ENCODE measurements around the gene PCBP3.

The PCBP3 gene

GRCh38 chr21:45912611-45913417 is 269.3 kb downstream of the PCBP3 start:
- no peak overlapping the region for H3K27ac Mint-ChIP-seq
- H3K36me3 Mint-ChIP-seq (ENCODE audit: low read depth) = no peaks in the 10 kb centered on the region
- H3K27me3 Mint-ChIP-seq (ENCODE audit: low read depth) = no peaks in the 10 kb centered on the region
- no peaks in the 10 kb centered on the region for H3K4me1 Mint-ChIP-seq (ENCODE audit: low read depth)
- H3K4me3 Mint-ChIP-seq = no peak overlapping the region
- H3K9me3 Mint-ChIP-seq = no peaks in the 10 kb centered on the region

- Mint-ChIP-seq H3K9me3 (no peaks in the 10 kb centered on the region), H3K27me3 (ENCODE audit: low read depth) (no peaks in the 10 kb centered on the region), H3K36me3 (ENCODE audit: low read depth) (no peaks in the 10 kb centered on the region), H3K27ac (no peak overlapping the region), H3K4me3 (no peak overlapping the region), H3K4me1 (ENCODE audit: low read depth) (no peaks in the 10 kb centered on the region)
These were observed 269.9 kb downstream of the PCBP3 start for GRCh38 chr21:45913418-45913765.

- Mint-ChIP-seq H3K27me3 (ENCODE audit: low read depth) (no peaks in the 10 kb centered on the region), H3K4me1 (ENCODE audit: low read depth) (no peaks in the 10 kb centered on the region), H3K9me3 (no peaks in the 10 kb centered on the region), H3K4me3 (no peak overlapping the region), H3K27ac (no peak overlapping the region), H3K36me3 (ENCODE audit: low read depth) (no peaks in the 10 kb centered on the region)
These were observed 270.4 kb downstream of the PCBP3 start for GRCh38 chr21:45913886-45914285.

GRCh38 chr21:45914321-45914845 is 270.9 kb downstream of the PCBP3 start:
- Mint-ChIP-seq H3K9me3 (no peaks in the 10 kb centered on the region), H3K4me1 (ENCODE audit: low read depth) (no peaks in the 10 kb centered on the region), H3K27ac (no peak overlapping the region), H3K27me3 (ENCODE audit: low read depth) (no peaks in the 10 kb centered on the region), H3K36me3 (ENCODE audit: low read depth) (no peaks in the 10 kb centered on the region), H3K4me3 (no peak overlapping the region)

- H3K36me3 Mint-ChIP-seq (ENCODE audit: low read depth) = no peaks in the 10 kb centered on the region
- no peaks in the 10 kb centered on the region for H3K4me1 Mint-ChIP-seq (ENCODE audit: low read depth)
- H3K27ac Mint-ChIP-seq = no peak overlapping the region
- H3K27me3 Mint-ChIP-seq (ENCODE audit: low read depth) = no peaks in the 10 kb centered on the region
- no peak overlapping the region for H3K4me3 Mint-ChIP-seq
- no peaks in the 10 kb centered on the region for H3K9me3 Mint-ChIP-seq
These were observed 272.7 kb downstream of the PCBP3 start for GRCh38 chr21:45916011-45916840.

GRCh38 chr21:45917241-45917640 is 273.7 kb downstream of the PCBP3 start:
- H3K4me1 Mint-ChIP-seq (ENCODE audit: low read depth) = no peaks in the 10 kb centered on the region
- no peaks in the 10 kb centered on the region for H3K27me3 Mint-ChIP-seq (ENCODE audit: low read depth)
- no peaks in the 10 kb centered on the region for H3K9me3 Mint-ChIP-seq
- no peak overlapping the region for H3K4me3 Mint-ChIP-seq
- H3K27ac Mint-ChIP-seq = no peak overlapping the region
- H3K36me3 Mint-ChIP-seq (ENCODE audit: low read depth) = no peaks in the 10 kb centered on the region

GRCh38 chr21:45918011-45918410 is 274.5 kb downstream of the PCBP3 start:
- no peaks in the 10 kb centered on the region for H3K4me1 Mint-ChIP-seq (ENCODE audit: low read depth)
- no peaks in the 10 kb centered on the region for H3K36me3 Mint-ChIP-seq (ENCODE audit: low read depth)
- H3K9me3 Mint-ChIP-seq = no peaks in the 10 kb centered on the region
- no peaks in the 10 kb centered on the region for H3K27me3 Mint-ChIP-seq (ENCODE audit: low read depth)
- no peak overlapping the region for H3K4me3 Mint-ChIP-seq
- H3K27ac Mint-ChIP-seq = no peak overlapping the region

GRCh38 chr21:45918835-45919447 is 275.4 kb downstream of the PCBP3 start:
- Mint-ChIP-seq H3K36me3 (ENCODE audit: low read depth) (no peaks in the 10 kb centered on the region), H3K9me3 (no peaks in the 10 kb centered on the region), H3K4me3 (no peak overlapping the region), H3K4me1 (ENCODE audit: low read depth) (no peaks in the 10 kb centered on the region), H3K27me3 (ENCODE audit: low read depth) (no peaks in the 10 kb centered on the region), H3K27ac (no peak overlapping the region)

- H3K27ac Mint-ChIP-seq = no peak overlapping the region
- no peak overlapping the region for H3K4me3 Mint-ChIP-seq
- no peaks in the 10 kb centered on the region for H3K36me3 Mint-ChIP-seq (ENCODE audit: low read depth)
- H3K4me1 Mint-ChIP-seq (ENCODE audit: low read depth) = no peaks in the 10 kb centered on the region
- H3K9me3 Mint-ChIP-seq = no peaks in the 10 kb centered on the region
- no peaks in the 10 kb centered on the region for H3K27me3 Mint-ChIP-seq (ENCODE audit: low read depth)
These were observed 276.1 kb downstream of the PCBP3 start for GRCh38 chr21:45919593-45919992.

- Mint-ChIP-seq H3K9me3 (no peaks in the 10 kb centered on the region), H3K4me1 (ENCODE audit: low read depth) (no peaks in the 10 kb centered on the region), H3K27ac (no peak overlapping the region), H3K27me3 (ENCODE audit: low read depth) (no peaks in the 10 kb centered on the region), H3K4me3 (no peak overlapping the region), H3K36me3 (ENCODE audit: low read depth) (no peaks in the 10 kb centered on the region)
These were observed 277.5 kb downstream of the PCBP3 start for GRCh38 chr21:45920824-45921600.

- H3K9me3 Mint-ChIP-seq = no peaks in the 10 kb centered on the region
- no peaks in the 10 kb centered on the region for H3K4me1 Mint-ChIP-seq (ENCODE audit: low read depth)
- H3K27me3 Mint-ChIP-seq (ENCODE audit: low read depth) = no peaks in the 10 kb centered on the region
- H3K36me3 Mint-ChIP-seq (ENCODE audit: low read depth) = no peaks in the 10 kb centered on the region
- no peak overlapping the region for H3K4me3 Mint-ChIP-seq
- no peak overlapping the region for H3K27ac Mint-ChIP-seq
These were observed 278.4 kb downstream of the PCBP3 start for GRCh38 chr21:45921917-45922316.

GRCh38 chr21:45922648-45923047 is 279.1 kb downstream of the PCBP3 start:
- Mint-ChIP-seq H3K27me3 (ENCODE audit: low read depth) (no peaks in the 10 kb centered on the region), H3K9me3 (no peaks in the 10 kb centered on the region), H3K27ac (no peak overlapping the region), H3K4me1 (ENCODE audit: low read depth) (no peaks in the 10 kb centered on the region), H3K36me3 (ENCODE audit: low read depth) (no peaks in the 10 kb centered on the region), H3K4me3 (no peak overlapping the region)

GRCh38 chr21:45923146-45923545 is 279.6 kb downstream of the PCBP3 start:
- H3K4me1 Mint-ChIP-seq (ENCODE audit: low read depth) = no peaks in the 10 kb centered on the region
- no peaks in the 10 kb centered on the region for H3K27me3 Mint-ChIP-seq (ENCODE audit: low read depth)
- H3K27ac Mint-ChIP-seq = no peak overlapping the region
- no peaks in the 10 kb centered on the region for H3K9me3 Mint-ChIP-seq
- no peaks in the 10 kb centered on the region for H3K36me3 Mint-ChIP-seq (ENCODE audit: low read depth)
- H3K4me3 Mint-ChIP-seq = no peak overlapping the region

GRCh38 chr21:45926281-45926680 is 282.8 kb downstream of the PCBP3 start:
- Mint-ChIP-seq H3K27ac (no peak overlapping the region), H3K4me3 (no peak overlapping the region), H3K36me3 (ENCODE audit: low read depth) (no peaks in the 10 kb centered on the region), H3K27me3 (ENCODE audit: low read depth) (no peaks in the 10 kb centered on the region), H3K4me1 (ENCODE audit: low read depth) (no peaks in the 10 kb centered on the region), H3K9me3 (no peaks in the 10 kb centered on the region)
